ENCODE results near the gene IKZF3.
A peak's percentile ranks its signal among the peaks of the same experiment; 100 is the strongest.
"Not testable (repeated sequence)": the region's sequence is repeated elsewhere in the genome, so short reads cannot be mapped to it uniquely, and the experiment has no call there.

IKZF3 gene

DNA sequence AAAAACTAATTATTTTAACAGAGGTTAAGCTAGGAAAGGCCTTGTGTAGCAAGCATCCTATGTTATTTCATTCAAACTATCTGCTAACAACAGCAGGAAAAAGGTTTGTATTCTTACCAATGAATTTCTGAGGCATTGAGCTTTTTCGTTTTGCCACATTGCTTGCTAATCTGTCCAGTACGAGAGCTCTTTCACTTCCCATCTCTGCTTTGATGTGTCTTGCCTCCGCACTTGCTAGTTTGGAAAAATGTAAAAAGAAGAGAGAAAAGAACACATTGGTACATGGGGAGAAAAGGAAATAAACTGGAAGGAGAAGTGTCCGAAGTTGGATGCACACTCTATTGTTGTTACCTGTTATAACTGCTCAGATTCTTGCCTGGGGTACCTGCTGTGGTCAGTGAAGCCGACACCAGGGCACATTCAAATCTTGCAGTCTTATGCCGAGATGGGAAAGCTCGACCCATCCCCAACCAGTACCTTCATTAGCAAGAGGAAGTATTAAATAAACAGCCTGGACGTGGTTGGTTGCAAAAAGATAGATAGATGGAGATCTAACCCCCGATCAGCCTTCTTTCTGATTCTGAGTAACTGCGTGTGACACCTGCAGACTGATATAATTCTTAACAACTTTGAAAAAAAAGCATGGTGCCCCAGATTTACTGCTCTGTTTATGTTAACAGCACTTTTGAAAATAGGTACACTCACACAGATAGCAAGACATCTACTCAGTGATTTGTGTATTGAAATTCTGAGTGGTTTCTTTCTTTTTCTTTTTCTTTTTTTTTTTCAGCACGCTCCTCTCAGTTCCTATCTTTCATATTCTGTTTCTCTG lies 86.4 kb downstream of the IKZF3 start:
- DNase-seq = no peak

DNA sequence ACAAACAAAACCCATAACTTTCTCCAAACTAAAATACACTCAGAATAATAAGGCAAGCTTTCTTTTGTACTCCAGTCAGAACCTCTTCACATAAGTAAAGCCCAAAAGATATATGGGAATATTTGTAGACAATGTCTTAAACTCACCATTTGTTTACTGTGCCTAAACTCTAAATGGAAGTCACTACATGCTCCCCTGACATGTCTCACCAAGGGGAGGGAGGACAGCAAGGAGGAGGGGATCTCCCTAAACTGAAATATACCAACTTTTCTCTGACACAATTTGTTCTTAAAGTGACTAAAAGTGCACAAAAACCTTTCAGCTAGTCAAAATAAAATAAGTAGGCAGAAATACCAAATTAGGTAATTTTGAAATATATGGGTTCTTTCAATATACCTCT lies 87.9 kb downstream of the IKZF3 start:
- DNase-seq = no peak

GRCh38 chr17:39775031-39775430 lies 89.1 kb downstream of the IKZF3 start:
- no peak for DNase-seq

GRCh38 chr17:39774047-39774446 lies 90.1 kb downstream of the IKZF3 start:
- DNase-seq = no peak

DNA sequence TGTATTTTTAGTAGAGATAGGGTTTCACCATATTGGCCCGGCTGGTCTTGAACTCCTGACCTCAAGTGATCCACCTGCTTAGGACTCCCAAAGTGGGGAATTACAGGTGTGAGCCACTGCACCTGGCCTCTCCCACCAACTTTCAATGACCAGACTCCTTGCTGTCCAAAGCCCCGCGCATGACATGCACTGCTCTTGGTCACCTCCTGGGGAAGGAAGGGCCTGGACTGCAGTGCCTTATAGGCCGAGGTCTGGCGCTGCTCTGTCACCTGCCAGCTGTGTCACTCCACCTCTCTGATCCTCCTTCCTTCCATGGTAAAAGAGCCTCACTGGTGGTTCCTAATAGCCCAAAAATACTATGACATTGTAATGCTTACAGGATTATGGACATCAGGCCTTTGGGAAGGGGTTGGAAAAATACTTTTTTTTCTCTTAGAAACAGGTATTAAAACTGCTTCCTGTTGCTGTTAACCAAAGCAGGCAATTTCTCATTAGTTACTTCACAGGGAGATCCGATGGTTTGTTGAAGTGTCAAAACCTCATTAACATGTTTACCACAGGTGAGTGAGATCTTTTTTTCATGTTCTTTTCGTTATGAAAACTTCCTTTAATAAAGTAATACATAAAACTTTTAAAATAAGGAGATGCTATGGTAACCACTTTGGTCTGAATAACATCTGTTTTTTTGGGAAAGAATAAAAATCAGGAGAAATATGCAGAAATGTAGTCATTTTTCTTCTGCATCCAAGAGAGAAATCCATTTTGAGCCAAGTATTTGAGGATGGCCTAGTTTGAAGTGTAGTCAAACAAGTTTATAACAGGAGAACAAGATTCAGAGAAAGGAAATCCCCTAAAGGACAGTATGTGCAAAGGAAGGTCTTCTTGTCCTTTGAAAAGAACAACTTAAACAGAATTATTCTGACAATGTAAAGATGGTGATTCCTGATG lies 90.9 kb downstream of the IKZF3 start:
- DNase-seq = no peak

DNA sequence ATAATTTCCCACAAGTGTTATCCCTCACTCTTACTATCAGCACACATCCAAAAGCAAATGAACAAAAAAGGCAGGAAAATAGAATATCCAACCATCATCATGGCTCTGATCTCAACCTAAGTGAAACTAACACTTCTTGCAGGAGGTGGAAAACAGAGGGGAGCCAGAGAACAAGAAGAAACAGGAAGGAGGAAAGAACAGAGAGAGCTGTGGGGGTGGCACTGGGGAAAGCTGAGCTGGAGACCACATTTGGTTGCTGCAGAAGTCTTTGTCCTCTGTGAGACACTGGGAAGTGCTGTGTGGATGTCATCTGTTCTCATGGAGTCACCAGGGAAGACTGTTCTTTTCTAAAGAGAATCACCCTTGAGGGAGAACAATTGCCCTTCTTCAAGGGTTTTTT lies 91.7 kb downstream of the IKZF3 start:
- DNase-seq = no peak

GRCh38 chr17:39769974-39770587 lies 94.0 kb downstream of the IKZF3 start:
- DNase-seq = peak; percentile 41

- no peak for DNase-seq
Measured at GRCh38 chr17:39767147-39767546, 97.0 kb downstream of the IKZF3 start.

- DNase-seq = no peak
Measured at GRCh38 chr17:39765766-39766165, 98.3 kb downstream of the IKZF3 start.

DNA sequence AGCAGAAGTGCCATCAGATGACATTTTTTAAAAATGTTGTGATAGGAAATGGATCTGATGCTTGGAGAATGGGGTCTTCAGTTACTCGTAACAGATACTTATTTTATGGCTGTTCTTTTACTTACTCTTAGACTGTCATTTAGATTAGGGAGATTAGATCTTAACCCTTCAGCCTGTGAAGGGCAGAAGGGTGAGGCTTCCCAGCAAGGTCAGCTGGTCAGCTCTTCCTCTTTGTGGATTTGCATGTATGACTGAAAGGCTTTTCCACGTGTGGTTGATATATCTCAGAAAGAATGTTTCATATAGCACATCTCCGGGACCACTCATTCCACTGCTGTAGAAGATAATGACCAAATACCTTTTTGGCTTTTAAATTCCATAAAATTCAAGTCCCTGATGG lies 98.9 kb downstream of the IKZF3 start:
- DNase-seq = no peak

GRCh38 chr17:39764171-39764570 lies 99.9 kb downstream of the IKZF3 start:
- DNase-seq = not testable (repeated sequence)

- DNase-seq = no peak
Measured at GRCh38 chr17:39763051-39763820, 100.9 kb downstream of the IKZF3 start.

DNA sequence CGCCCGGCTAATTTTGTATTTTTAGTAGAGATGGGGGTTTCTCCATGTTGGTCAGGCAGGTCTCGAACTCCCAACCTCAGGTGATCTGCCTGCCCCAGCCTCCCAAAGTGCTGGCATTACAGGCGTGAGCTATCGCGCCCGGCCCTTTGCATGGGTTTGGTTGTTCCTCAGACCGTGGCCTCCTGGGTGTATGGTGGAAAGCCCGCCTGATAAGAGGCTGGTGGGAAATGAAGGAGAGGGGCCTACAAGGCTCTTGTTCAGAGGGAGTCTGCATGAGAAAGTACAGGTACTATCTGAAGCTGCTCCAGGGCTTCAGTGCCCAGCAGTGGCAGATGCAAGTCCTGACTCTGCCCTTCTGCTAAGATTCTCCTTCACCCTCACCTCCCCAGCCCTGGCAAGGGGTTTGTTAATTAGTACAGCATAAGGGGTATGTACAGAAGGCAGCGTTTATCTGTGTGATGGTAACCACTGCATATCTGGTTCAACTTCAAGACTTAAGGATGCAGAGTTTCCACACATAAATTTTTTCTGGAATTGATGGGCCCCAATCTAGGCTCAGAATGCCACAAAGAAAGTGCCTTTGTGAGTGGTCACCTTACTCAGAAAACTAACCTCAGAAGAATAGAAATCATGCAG lies 102.1 kb downstream of the IKZF3 start:
- DNase-seq = no peak

DNA sequence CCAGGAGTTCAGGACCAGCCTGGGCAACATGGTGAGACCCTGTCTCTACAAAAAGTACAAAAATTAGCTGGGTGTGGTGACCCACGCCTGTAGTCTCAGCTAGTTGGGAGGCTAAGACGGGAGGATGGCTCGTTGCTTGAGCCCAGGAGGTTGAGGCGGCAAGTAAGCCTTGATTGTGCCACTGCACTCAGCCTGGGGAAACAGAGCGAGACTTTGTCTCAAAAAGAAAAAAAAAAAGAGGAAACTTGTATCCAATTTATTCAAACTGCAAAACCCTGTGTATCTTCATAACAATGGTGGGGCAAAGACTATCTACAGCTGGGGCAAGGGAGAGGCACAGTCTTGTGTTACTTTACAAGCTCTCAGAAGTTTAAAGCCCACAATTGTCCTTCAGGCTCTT lies 104.9 kb downstream of the IKZF3 start:
- no peak for DNase-seq

DNA sequence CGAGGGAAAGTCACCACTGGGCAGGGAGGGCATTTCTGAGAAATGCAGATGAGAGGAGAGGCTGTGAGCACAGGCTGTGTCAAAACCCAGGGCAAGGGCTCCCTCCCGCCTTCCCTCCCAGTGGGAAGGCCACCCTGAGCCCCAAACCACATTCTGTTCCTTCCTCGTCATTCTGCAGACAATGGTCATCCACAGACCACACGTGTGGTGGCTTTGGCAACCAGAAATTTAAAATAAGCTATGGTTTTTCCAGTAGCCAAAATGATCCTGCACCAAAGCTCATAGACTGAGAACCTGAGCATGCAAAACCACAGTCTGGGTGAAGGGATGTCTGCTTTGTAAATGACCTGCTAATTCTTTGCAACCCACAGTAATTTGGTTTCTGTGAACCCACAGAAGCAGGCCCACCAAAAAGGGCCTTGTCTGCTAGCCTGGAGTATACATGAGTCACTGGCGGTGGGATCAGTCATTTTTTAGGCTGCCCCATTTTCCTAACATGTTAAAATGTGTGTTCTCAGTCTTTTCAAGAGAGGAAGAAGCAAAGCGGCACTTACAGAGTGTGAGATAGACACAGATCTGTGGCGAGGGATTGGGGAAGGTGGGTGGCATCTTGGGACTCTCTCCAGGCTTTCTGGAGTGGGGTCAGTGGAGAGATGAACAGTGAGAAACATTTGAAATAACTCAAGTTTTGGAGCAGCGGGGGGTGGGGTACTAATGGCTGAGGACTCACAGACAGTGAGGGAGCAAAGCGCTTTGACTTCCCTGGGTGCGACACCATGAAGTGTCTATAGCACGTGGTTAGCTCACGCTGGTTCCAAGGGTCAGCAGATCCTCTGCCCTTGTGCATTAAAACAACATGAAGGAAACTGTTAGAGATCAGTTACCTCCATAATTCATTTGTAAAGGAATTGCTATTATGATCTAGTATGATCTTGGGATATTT lies 105.9 kb downstream of the IKZF3 start:
- DNase-seq = peak; percentile 27

GRCh38 chr17:39757176-39757662 lies 106.9 kb downstream of the IKZF3 start:
- DNase-seq = no peak

DNA sequence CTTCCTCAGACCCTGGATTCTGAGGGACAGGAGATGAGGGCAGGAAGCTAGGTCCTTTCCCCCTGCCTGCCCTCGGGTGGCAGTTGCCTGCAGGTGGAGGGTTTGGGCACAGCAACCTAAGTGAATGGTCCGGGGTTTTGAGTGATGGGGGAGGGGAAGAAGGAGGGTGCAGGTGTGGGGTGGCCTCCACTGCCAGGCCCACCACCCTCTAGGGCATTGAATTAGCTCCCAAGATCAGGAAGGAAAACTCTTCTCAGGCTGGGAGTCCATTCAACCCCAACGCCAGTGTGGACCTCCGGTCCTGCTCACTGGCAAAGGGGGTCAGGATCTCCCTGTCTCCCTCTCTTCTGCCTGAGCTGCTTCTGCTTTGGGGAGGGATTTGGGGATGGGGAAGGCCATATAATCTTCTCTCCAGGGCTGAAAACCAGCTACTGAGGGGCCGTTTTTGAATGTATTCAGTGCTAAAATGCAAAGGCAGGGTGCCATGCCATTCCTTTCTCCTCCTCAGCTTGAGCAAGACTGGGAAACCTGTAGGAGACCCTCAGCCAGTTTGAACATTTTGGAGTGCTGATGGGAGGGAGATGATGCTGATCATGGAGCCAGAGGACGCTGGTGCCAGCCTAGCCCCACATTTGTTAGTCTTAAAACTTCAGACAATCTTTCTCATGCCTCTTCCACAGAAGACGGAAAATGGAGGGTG lies 107.6 kb downstream of the IKZF3 start:
- DNase-seq = no peak

DNA sequence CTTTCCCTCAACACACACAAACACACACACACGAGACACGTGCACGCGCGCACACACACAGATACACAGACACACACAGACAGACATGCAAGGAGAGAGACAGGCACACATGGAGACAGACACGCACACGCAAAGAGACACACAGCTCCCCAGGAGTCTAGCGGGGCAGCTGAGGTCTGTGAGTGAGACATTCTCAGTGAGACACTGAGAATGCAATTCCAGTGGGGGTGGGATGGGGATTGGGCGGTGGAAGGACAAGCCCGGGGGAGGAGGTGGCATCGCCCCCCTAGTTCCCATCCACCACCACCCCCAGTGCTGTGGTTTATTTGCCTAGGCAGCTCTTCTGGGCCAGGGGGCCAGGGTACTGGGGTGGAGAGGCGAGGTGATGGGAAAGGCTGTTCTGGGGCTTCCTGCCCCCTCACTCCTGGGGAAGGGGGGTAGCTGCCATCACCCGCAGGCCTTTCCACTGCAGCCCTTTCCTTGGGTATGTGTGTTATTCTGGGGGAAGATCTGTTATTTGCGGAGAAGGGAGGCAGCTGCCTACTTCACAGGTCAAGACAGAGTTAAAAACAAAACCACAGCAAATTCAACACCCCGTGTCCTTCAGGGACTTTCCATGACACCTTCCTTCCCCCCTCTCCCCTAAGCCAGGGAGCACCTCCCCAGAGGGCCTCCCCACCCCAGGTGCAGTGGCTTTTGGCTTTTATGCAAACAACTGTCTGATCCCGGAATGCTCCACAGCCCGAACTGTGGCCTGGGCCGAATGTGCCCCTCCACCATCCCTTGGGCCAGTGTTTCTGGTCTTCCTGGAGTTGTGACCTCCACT lies 108.3 kb downstream of the IKZF3 start:
- DNase-seq = peak; percentile 41

DNA sequence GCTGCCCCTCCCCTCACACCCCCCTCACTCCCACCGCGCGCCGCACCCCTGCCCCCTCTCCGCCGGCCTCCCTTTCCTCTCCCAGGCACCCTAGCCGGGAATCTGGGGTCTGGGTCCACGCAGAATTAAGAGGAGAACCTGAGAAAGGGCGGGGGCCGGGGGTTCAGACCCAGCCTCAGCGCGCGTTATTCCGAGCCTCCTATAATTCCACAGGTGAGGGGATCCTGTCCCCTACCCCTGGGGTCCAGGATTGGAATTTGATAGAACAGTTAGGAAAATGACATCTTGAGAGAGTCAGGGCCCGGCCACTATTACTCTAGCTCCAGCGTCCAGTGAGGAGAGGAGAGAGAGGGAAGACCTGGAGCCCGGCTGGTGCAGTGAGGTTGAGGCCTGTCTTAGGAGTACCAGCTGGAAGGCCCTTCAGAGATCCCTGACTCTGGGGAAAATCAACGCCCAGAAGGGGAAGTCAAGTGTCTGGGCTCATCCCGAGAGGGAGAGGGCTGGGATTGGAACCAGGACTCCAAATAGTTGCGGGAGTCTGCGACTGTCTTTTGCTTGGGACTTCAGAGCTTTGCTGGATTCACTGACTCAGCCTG lies 109.1 kb downstream of the IKZF3 start:
- DNase-seq = no peak
